ENCODE data around the gene P2RX5. TPM values are rescaled to one million over a fixed set of nuclear protein-coding genes. Genes with fewer than 3 reads are reported as not detected.

The P2RX5 gene
- total RNA-seq, 2 experiments from 2014 or later: 17.2 to 19.0 TPM

DNA sequence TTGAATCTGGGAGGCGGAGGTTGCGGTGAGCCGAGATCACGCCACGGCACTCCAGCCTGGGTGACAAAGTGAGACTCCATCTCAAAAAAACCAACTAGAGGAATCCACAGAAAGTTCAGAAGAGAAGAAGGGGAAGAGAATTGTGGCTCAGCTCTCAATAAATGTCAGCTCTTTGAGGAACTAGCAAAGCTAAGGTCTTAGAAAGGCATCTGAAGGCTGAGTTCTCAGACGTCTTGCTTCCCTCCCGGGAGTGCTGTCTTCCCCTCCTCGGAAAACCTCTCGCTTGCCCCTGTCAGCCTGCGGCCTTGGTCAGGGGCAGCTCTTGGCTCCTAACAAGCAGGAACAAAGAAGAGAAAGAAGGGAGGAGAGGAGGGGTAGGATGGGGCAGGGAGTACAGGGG is 65.2 kb downstream of the P2RX5 start:
- H3K4me3 Mint-ChIP-seq: no peak overlapping the region
- peaks cover 16% of the 10 kb centered on the region for H3K4me1 Mint-ChIP-seq
- POLR2A ChIA-PET: no interaction called here
- H3K9me3 Mint-ChIP-seq: no peaks in the 10 kb centered on the region
- no peaks in the 10 kb centered on the region for H3K27me3 Mint-ChIP-seq
- H3K36me3 Mint-ChIP-seq: peaks cover 11% of the 10 kb centered on the region
- no peak for ATAC-seq (ENCODE audit: low read depth)
- DNase-seq: no peak
- no peak overlapping the region for H3K27ac Mint-ChIP-seq

DNA sequence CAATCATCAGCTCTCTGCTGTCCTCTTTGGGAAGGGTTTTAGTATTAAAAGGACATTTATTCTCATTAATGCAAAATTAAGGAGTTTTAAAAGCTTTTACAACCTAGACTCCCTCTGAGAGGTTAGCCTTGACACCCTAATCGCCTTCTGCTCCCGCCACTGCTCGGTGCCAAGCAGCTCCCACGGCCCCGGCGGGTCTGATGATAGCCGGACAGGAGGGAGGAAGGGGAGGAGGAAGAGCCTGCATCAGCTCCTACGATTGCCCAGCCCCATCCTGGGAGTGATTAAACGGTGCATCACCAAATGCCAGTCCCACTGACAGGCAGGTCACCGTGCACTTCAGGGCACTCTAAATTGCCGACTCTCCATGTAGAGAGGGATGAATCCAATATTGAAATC is 68.2 kb downstream of the P2RX5 start:
- DNase-seq (no peak), ATAC-seq (ENCODE audit: low read depth) (no peak)
- Mint-ChIP-seq H3K36me3 (peaks cover 11% of the 10 kb centered on the region), H3K27ac (no peak overlapping the region), H3K4me3 (no peak overlapping the region), H3K27me3 (no peaks in the 10 kb centered on the region), H3K9me3 (no peaks in the 10 kb centered on the region), H3K4me1 (peaks cover 5% of the 10 kb centered on the region)
- POLR2A ChIA-PET: no interaction called here

DNA sequence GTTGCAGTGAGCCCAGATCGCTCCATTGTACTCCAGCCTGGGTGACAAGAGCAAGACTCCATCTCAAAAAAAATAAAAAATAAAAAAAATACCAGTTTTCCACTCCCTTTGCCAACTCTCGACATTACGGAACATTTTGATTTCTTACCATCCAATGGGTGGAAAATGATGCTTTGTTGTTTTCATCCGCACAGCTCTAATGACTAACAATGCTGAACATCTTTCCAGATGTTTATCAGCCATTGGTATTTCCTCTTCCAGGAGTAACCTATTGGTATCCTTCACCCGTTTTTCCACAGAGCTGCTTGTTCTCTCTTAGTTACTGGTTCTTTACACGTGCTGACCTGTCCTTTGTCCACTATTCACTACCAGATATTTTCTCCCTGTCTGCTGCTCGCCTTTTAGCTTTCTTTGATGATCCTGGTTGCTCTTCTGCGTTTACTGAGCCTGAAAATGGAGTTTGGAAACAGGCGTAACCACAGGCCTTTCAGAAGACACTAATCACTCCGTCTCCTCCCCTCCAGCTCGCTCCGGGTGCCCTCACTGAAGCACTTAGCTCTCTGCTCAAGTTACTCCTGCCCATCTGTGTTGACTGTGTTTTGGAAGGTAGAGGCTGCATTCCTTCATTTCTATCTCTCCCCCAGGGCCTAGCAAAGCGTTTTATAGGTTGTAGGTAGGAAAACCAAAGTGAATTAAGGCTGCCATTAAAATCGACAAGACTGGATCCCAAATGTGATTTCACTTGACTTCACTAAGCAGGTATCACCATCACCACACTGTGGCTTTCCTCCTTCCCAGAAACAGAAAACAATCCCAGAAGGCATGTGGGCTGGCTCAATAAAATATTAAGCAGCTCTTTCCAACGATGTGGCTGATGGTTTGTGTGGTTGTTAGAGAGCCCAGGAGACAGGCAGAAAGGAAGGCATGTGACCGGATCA is 68.9 kb downstream of the P2RX5 start:
- Mint-ChIP-seq H3K27ac (no peak overlapping the region), H3K9me3 (no peaks in the 10 kb centered on the region), H3K4me1 (peaks cover 5% of the 10 kb centered on the region), H3K36me3 (peaks cover 8% of the 10 kb centered on the region), H3K4me3 (no peak overlapping the region), H3K27me3 (no peaks in the 10 kb centered on the region)
- ATAC-seq (ENCODE audit: low read depth) (no peak), DNase-seq (no peak)
- POLR2A ChIA-PET: no interaction called here

Other genes starting within 250 kb of the P2RX5 start
- under 1 TPM; 0.28 to 0.96 TPM for gene SPATA22, start 224.3 kb downstream of the P2RX5 start, total RNA-seq
- gene ASPA, start 220.2 kb downstream of the P2RX5 start, total RNA-seq: not detected
- under 1 TPM; 0.69 to 0.79 TPM for gene TRPV3, start 138.3 kb downstream of the P2RX5 start, total RNA-seq
- gene TRPV1, start 86.7 kb downstream of the P2RX5 start, total RNA-seq: 1 to 10 TPM; 4.5 to 5.7 TPM
- gene SHPK, start 59.9 kb downstream of the P2RX5 start, total RNA-seq: 10 to 100 TPM; 11.8 to 12.2 TPM
- gene CTNS, start 59.4 kb downstream of the P2RX5 start, total RNA-seq: 10 to 100 TPM in 1 of 2 experiments, 1 to 10 TPM in 1; 8.5 to 10.0 TPM
- gene TAX1BP3, start 27.6 kb downstream of the P2RX5 start, total RNA-seq: 10 to 100 TPM; 18.5 to 18.8 TPM
- gene EMC6, start 27.3 kb downstream of the P2RX5 start, total RNA-seq: 10 to 100 TPM; 31.1 to 34.6 TPM
- gene HASPIN, start 27.7 kb upstream of the P2RX5 start, total RNA-seq: 10 to 100 TPM; 17.5 to 21.4 TPM
- 10 to 100 TPM; 48.1 to 52.0 TPM for gene ITGAE, start 105.0 kb upstream of the P2RX5 start, total RNA-seq
- 10 to 100 TPM; 48.3 to 53.1 TPM for gene NCBP3, start 150.1 kb upstream of the P2RX5 start, total RNA-seq
- gene CAMKK1, start 196.9 kb upstream of the P2RX5 start, total RNA-seq: 1 to 10 TPM; 4.5 to 4.7 TPM
- under 1 TPM; 0.82 to 1.00 TPM for gene P2RX1, start 220.3 kb upstream of the P2RX5 start, total RNA-seq